ENCODE data around the gene HINFP.

GRCh38 chr11:119125821-119126220 lies 4.4 kb downstream of the HINFP start:
- no peak for TF ChIP-seq POLR2A (IDR thresholded peaks at IDR 0.05)
- TF ChIP-seq, protein P1, sequence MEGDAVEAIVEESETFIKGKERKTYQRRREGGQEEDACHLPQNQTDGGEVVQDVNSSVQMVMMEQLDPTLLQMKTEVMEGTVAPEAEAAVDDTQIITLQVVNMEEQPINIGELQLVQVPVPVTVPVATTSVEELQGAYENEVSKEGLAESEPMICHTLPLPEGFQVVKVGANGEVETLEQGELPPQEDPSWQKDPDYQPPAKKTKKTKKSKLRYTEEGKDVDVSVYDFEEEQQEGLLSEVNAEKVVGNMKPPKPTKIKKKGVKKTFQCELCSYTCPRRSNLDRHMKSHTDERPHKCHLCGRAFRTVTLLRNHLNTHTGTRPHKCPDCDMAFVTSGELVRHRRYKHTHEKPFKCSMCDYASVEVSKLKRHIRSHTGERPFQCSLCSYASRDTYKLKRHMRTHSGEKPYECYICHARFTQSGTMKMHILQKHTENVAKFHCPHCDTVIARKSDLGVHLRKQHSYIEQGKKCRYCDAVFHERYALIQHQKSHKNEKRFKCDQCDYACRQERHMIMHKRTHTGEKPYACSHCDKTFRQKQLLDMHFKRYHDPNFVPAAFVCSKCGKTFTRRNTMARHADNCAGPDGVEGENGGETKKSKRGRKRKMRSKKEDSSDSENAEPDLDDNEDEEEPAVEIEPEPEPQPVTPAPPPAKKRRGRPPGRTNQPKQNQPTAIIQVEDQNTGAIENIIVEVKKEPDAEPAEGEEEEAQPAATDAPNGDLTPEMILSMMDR (IDR thresholded peaks at IDR 0.05), result no peak

All from thyroid gland (tissue), 4 donors.